MM.1S (cell line): ENCODE data around the gene MEPE.

Experiments used
- DNase-seq: peaks from one replicate; pipeline ENCODE4 v3.0.0-alpha.2; 2015
- H2AFZ ChIP-seq: fragments of 300-600 bp; sonication (generic); 2 replicates; pipeline ENCODE4 v1.6.0; 2016; ENCODE audit warnings: antibody characterized with exemption, low read length
- H3F3A ChIP-seq: fragments of 300-600 bp; sonication (generic); 2 replicates; pipeline ENCODE4 v1.6.1; 2016; ENCODE audit warnings: mild to moderate bottlenecking, antibody characterized with exemption, low read length, moderate library complexity, mixed read lengths; ENCODE audit not compliant: insufficient read depth
- H3K27ac ChIP-seq: fragments of 300-600 bp; sonication (generic); 2 replicates; pipeline ENCODE4 v1.5.1; 2016; ENCODE audit warnings: mild to moderate bottlenecking, low read length
- H3K27me3 ChIP-seq: fragments of 300-600 bp; sonication (generic); replicated peaks from 2 replicates; pipeline ENCODE4 v1.6.0; 2016; ENCODE audit warnings: low read length; ENCODE audit not compliant: insufficient read depth
- H3K36me3 ChIP-seq: fragments of 300-600 bp; sonication (generic); replicated peaks from 2 replicates; pipeline ENCODE4 v1.6.1; 2016; ENCODE audit warnings: mild to moderate bottlenecking, low read length, mixed read lengths; ENCODE audit not compliant: insufficient read depth
- H3K4me1 ChIP-seq: fragments of 300-600 bp; sonication (generic); 2 replicates; pipeline ENCODE4 v1.6.1; 2016; ENCODE audit warnings: low read length, mixed read lengths
- H3K4me2 ChIP-seq: fragments of 300-600 bp; sonication (generic); 2 replicates; pipeline ENCODE4 v1.6.0; 2016; ENCODE audit warnings: low read depth, low read length
- H3K4me3 ChIP-seq: fragments of 300-600 bp; sonication (generic); 2 replicates; pipeline ENCODE4 v1.5.1; 2016; ENCODE audit warnings: low read length, mixed read lengths
- H3K79me2 ChIP-seq: fragments of 300-600 bp; sonication (generic); 2 replicates; pipeline ENCODE4 v1.6.1; 2016; ENCODE audit warnings: mixed run types, low read length, mixed read lengths
- H3K9ac ChIP-seq: fragments of 300-600 bp; sonication (generic); 2 replicates; pipeline ENCODE4 v1.6.1; 2016; ENCODE audit warnings: low read length, mixed read lengths
- H3K9me2 ChIP-seq: fragments of 300-600 bp; sonication (generic); replicated peaks from 2 replicates; pipeline ENCODE4 v1.6.1; 2016; ENCODE audit warnings: mild to moderate bottlenecking, low read length, mixed read lengths; ENCODE audit not compliant: insufficient read depth
- H3K9me3 ChIP-seq: fragments of 300-600 bp; sonication (generic); replicated peaks from 2 replicates; pipeline ENCODE4 v1.6.1; 2016; ENCODE audit warnings: mild to moderate bottlenecking, low read length, mixed read lengths; ENCODE audit not compliant: insufficient read depth
- H4K20me1 ChIP-seq: fragments of 300-600 bp; sonication (generic); 2 replicates; pipeline ENCODE4 v1.6.1; 2016; ENCODE audit warnings: mild to moderate bottlenecking, low read length, moderate library complexity, mixed read lengths; ENCODE audit not compliant: insufficient read depth
- CTCF ChIP-seq: fragments of 300-600 bp; sonication (generic); IDR thresholded peaks from 2 replicates; pipeline ENCODE4 v1.5.1; 2016; ENCODE audit warnings: antibody characterized with exemption, low read length, mixed read lengths
- EZH2 ChIP-seq: fragments of 300-600 bp; sonication (generic); optimal IDR thresholded peaks from 2 replicates; pipeline ENCODE3; 2017; ENCODE audit warnings: low read depth, mild to moderate bottlenecking, antibody characterized with exemption, low read length, mixed read lengths
- EZH2phosphoT487 ChIP-seq: fragments of 300-600 bp; sonication (generic); IDR thresholded peaks from 2 replicates; pipeline ENCODE4 v1.6.1; 2018; ENCODE audit warnings: antibody characterized with exemption, low read length

The MEPE gene

DNA sequence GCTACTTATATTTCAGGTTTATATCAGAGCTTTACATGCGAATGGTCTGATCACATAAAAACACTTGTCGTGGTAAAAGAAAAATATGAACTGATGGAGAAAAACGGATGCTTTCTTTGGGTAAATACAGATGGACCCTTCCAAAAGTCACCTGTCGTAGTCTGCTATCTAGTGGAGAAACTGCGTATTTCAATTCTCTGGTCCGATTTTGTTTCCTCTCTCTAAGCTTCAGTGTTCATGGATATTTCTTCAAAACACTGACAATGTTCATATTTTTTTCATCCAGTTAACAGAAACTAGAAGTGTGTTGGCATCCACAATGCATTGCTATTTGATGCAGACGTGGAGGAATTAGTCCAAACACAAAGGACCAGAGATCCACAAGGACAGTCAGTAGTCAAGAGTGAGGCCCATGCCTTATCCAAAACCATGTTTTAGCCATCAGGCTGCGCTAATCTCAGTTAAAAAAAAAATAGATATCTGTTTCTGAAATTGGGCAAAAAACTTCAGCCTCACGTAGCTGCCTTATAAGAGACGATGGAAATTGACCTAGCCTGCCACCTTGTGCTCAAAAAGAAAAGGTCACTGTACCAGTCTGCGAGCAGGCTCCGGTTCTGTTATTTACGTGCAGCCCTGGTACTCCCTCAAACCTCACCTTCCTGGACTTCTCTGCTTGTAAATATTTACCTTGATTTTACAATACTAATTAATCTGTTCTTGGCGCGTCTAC lies 16.0 kb downstream of the MEPE start:
- peaks cover 9% of the 10 kb centered on the region for H3K4me1 ChIP-seq
- no peak for TF ChIP-seq EZH2phosphoT487
- peak; percentile 60 for TF ChIP-seq CTCF
- peak overlapping the region; percentile 50 for H3K4me3 ChIP-seq
- H3K9ac ChIP-seq, result no peak overlapping the region
- H3K4me2 ChIP-seq, result peak overlapping the region; percentile 77
- no peak overlapping the region for H3K27ac ChIP-seq
- H3K36me3 ChIP-seq, result no peaks in the 10 kb centered on the region
- H3F3A ChIP-seq, result peaks cover 6% of the 10 kb centered on the region
- H3K27me3 ChIP-seq, result no peaks in the 10 kb centered on the region
- peak; percentile 76 for DNase-seq
- no peaks in the 10 kb centered on the region for H3K79me2 ChIP-seq
- peak overlapping the region; percentile 71 for H2AFZ ChIP-seq
- no peaks in the 10 kb centered on the region for H3K9me3 ChIP-seq
- H4K20me1 ChIP-seq, result no peaks in the 10 kb centered on the region
- no peaks in the 10 kb centered on the region for H3K9me2 ChIP-seq

DNA sequence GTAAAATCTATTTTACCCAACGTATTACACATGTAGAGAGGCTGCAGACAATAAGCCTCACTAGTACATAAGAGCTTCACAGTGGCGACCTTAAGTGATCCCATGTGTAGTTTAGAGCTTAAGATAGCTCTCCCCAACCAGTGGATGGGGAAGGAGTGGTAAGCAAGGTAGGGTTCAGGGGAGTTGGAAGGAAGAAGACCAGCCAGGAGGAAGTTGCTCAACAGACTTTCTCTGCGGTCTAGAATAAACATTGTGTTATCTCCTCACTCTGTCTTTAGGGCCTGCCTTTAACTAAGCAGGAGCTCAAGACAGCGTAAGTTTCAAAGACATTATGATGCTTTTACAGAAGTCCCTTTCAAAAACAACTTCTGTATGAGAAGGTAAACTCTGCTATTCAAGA lies 16.8 kb downstream of the MEPE start:
- 0 out of 2 replicates have a peak, but pooled peaks cover under 1% of the 10 kb centered on the region for H3K4me1 ChIP-seq
- no peaks in the 10 kb centered on the region for H3K9me3 ChIP-seq
- H3K79me2 ChIP-seq, result no peaks in the 10 kb centered on the region
- H2AFZ ChIP-seq, result no peak overlapping the region; the same call in 1 of the 2 replicates
- H3K4me2 ChIP-seq, result no peak overlapping the region
- no peaks in the 10 kb centered on the region for H3F3A ChIP-seq
- H3K9me2 ChIP-seq, result no peaks in the 10 kb centered on the region
- H3K4me3 ChIP-seq, result no peak overlapping the region
- H3K9ac ChIP-seq, result no peak overlapping the region
- TF ChIP-seq EZH2phosphoT487 (no peak), EZH2 (no peak), CTCF (no peak)
- no peaks in the 10 kb centered on the region for H3K27me3 ChIP-seq
- DNase-seq, result no peak
- H3K36me3 ChIP-seq, result no peaks in the 10 kb centered on the region
- H4K20me1 ChIP-seq, result no peaks in the 10 kb centered on the region
- no peak overlapping the region for H3K27ac ChIP-seq

DNA sequence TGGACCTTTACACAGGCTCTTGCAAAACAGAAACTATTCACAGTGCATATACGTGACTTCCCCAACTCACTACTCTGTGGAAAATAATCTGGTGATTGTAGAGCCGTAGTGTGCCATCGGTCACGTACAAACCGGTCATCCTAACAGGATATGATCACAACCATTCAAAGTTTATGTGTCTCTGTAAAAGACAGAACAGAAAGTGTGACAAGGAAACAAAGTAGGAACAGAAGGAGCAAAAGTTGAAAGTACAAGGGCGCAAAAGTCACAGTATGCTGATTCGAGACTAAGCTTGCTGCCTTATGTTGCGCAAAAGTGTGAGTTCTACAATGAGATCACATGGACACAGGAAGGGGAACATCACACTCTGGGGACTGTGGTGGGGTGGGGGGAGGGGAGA lies 18.6 kb downstream of the MEPE start:
- Histone ChIP-seq H2AFZ (no peak overlapping the region), H3K27me3 (no peaks in the 10 kb centered on the region), H3K27ac (no peak overlapping the region), H3K4me2 (no peak overlapping the region), H3K9me2 (no peaks in the 10 kb centered on the region), H3K36me3 (no peaks in the 10 kb centered on the region), H3K79me2 (no peaks in the 10 kb centered on the region), H3F3A (no peaks in the 10 kb centered on the region), H3K9ac (no peak overlapping the region), H3K9me3 (no peaks in the 10 kb centered on the region), H4K20me1 (no peaks in the 10 kb centered on the region), H3K4me3 (no peak overlapping the region), H3K4me1 (no peaks in the 10 kb centered on the region)
- DNase-seq, result no peak
- TF ChIP-seq EZH2, result no peak
- no peak for TF ChIP-seq CTCF
- TF ChIP-seq EZH2phosphoT487, result no peak
